ENCODE data around the gene ABR. TPM values are rescaled to one million over a fixed set of nuclear protein-coding genes. Genes with fewer than 3 reads are reported as not detected.
A peak's percentile ranks its signal among the peaks of the same experiment; 100 is the strongest.

Gene ABR
- total and polyA plus RNA-seq, 2 of the 8 experiments (the other 6 are each of a cell fraction or from before 2014, with no cell fraction given), result 44.8 to 47.2 TPM

GRCh38 chr17:1039123-1039507 lies 140.7 kb downstream of the ABR start:
- Histone ChIP-seq H2AK5ac (ENCODE audit: low read depth, low read length) (no peak overlapping the region), H2BK5ac (ENCODE audit: low read depth, low read length) (no peak overlapping the region; the same call in 1 of the 2 replicates), H3K27ac (ENCODE audit: low read depth, low read length) (no peak overlapping the region), H3K36me3 (ENCODE audit: control insufficient read depth in 2 of 4, insufficient read depth in 4 of 4, low read length in 3 of 4) (no peaks in the 10 kb centered on the region; a peak in 1 of 8 replicates), H4K91ac (replicated peaks; ENCODE audit: insufficient read length, low read length) (no peak overlapping the region), H4K8ac (ENCODE audit: extremely low read depth, insufficient read depth, low read length) (peak overlapping the region; percentile 71; the same call in 1 of the 2 replicates), H3K4me2 (ENCODE audit: insufficient read depth in 1 of 2, low read depth in 2 of 2, low read length in 2 of 2) (no peak overlapping the region), H2BK20ac (ENCODE audit: low read length) (no peak overlapping the region), H3K79me2 (ENCODE audit: control insufficient read depth in 1 of 2, insufficient read depth in 2 of 2, low read length in 2 of 2) (no peaks in the 10 kb centered on the region), H3K9me3 (ENCODE audit: insufficient read depth in 2 of 2, low read depth in 1 of 2, low read length in 1 of 2) (no peaks in the 10 kb centered on the region), H3K14ac (ENCODE audit: insufficient read length) (no peak overlapping the region), H4K5ac (ENCODE audit: insufficient read length, low read depth, low read length) (no peak overlapping the region), H3K4me3 (ENCODE audit: extremely low read depth in 1 of 4, insufficient read depth in 2 of 4, low read depth in 3 of 4, low read length in 4 of 4) (no peak overlapping the region), H3K27me3 (replicated peaks in 1 of 4; ENCODE audit: control insufficient read depth in 3 of 4, extremely low read depth in 1 of 4, insufficient read depth in 3 of 4, low read length in 3 of 4) (peaks cover 0 to 2% (median 0%) of the 10 kb centered on the region in 4 experiments; a peak in 1 of 7 replicates), H3K79me1 (ENCODE audit: low read depth, low read length) (no peaks in the 10 kb centered on the region; the same call in 1 of the 2 replicates), H3K18ac (ENCODE audit: extremely low read depth, low read length) (no peak overlapping the region; the same call in 1 of the 2 replicates), H3K23me2 (ENCODE audit: low read depth, low read length) (no peaks in the 10 kb centered on the region; the same call in 1 of the 2 replicates), H3K23ac (ENCODE audit: insufficient read length) (no peak overlapping the region), H3K9ac (replicated peaks in 1 of 4; ENCODE audit: extremely low read depth in 1 of 4, low read depth in 3 of 4, low read length in 3 of 4) (no peak overlapping the region), H3K56ac (replicated peaks; ENCODE audit: insufficient read length, low read depth, low read length) (no peak overlapping the region), H2AFZ (ENCODE audit: low read length) (no peak overlapping the region), H3K4ac (replicated peaks; ENCODE audit: insufficient read length, low read depth, low read length) (no peak overlapping the region), H2BK120ac (replicated peaks; ENCODE audit: low read depth, low read length) (no peak overlapping the region), H4K20me1 (replicated peaks in 1 of 2; ENCODE audit: control insufficient read depth in 1 of 2, insufficient read depth in 2 of 2, low read length in 2 of 2) (peaks cover 3 to 4% of the 10 kb centered on the region in 2 experiments), H2BK12ac (ENCODE audit: low read depth, low read length) (0 out of 2 replicates have a peak overlapping the region, but pooled peaks have one; percentile 17), H2BK15ac (ENCODE audit: low read length) (no peak overlapping the region), H3K4me1 (replicated peaks in 1 of 4; ENCODE audit: control insufficient read depth in 3 of 4, insufficient read depth in 4 of 4, low read length in 3 of 4) (peaks cover 0 to 11% (median 8%) of the 10 kb centered on the region in 4 experiments; a peak in 6 of 7 replicates)
- POLR2A ChIA-PET (ENCODE audit: partially characterized antibody), result interaction anchor here (0.5 to 1.6 kb wide), 3 partner anchors 11 to 79 kb away, joined by 3 to 5 read pairs (median 3); no protein-coding TSS in a partner anchor
- FAIRE-seq (no peak), DNase-seq (ENCODE audit: low read depth in 1 of 2, low spot score in 2 of 2) (no peak)
- CTCF ChIA-PET (ENCODE audit: partially characterized antibody), result interaction anchor here (0.7 to 6.3 kb wide), 6 partner anchors 9 to 730 kb away, joined by 3 to 41 read pairs (median 4); no protein-coding TSS in a partner anchor
- TF ChIP-seq NANOG (IDR thresholded peaks at IDR 0.05; ENCODE audit: insufficient read depth, low read depth, low read length, poor library complexity, severe bottlenecking), result no peak
- no peak for TF ChIP-seq SP4 (IDR thresholded peaks at IDR 0.05; ENCODE audit: low read length)
- no peak for TF ChIP-seq TBP (IDR thresholded peaks at IDR 0.05; ENCODE audit: low read depth, low read length)
- TF ChIP-seq CBX8 (IDR thresholded peaks at IDR 0.05; ENCODE audit: borderline replicate concordance, low read depth, low read length), result no peak
- no peak for TF ChIP-seq E2F6 (IDR thresholded peaks at IDR 0.05)
- no peak for TF ChIP-seq POLR2A (IDR thresholded peaks at IDR 0.05; ENCODE audit: control extremely low read depth in 1 of 2, low read depth in 2 of 2, low read length in 2 of 2)
- TF ChIP-seq KDM1A (IDR thresholded peaks at IDR 0.05; ENCODE audit: borderline replicate concordance, low read length), result no peak
- 87% methylated on average over 9 of the region's 16 CpGs; no CpG with 5 or more reads in 1 of the 2 experiments for WGBS, 2 experiments (ENCODE audit: extremely low coverage in 1 of 2, insufficient coverage in 1 of 2, insufficient read length in 1 of 2, insufficient replicate concordance in 2 of 2, low coverage in 1 of 2, low lambda C conversion rate in 2 of 2, missing lambda C conversion rate in 1 of 2)
